GM19452 (cell line): ENCODE measurements around the gene SYTL4.
A peak's percentile ranks its signal among the peaks of the same experiment; 100 is the strongest.

Source experiments
- ATAC-seq: cut with Tn5 transposase; IDR thresholded peaks from one replicate; pipeline ENCODE4 v1.9.1; 2021; ENCODE audit not compliant: unreplicated experiment

SYTL4 gene

DNA sequence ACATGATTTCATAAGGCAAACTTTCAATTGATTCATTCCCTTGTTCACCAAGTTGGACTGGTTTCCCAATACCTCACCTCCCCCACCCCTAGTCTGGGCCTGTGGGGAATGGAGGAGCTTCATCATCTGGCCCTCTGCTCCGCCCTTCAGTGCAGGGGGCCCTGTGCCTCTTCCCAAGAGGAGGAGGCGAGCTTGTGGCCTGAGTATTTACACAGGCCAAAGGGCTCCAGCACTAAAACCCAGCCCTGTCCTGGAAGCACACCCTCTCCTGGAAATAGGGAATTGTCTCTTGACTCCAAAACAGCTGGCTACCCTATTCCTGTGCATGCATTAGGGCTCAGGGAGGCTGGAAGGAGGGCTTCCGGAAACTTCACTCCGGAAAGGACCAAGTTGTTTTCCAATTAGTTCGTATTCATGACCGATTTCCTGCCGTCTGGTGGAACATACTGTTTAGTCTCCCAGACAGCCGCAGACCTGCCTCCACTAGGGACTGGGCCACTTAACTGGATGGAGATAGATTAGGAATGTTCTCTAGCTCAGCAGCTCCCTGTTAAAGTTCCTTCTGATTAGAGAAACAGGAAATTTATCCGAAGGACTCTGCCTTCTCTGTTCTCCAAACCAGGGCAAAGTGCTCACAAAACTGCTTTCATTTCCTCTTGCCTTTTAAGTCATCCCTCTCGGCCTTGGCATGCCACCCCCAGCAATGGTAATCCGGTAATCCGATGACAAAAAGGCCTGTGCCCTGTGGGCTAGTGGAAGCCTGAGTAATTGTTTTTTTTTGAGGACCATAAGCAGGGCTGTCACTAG lies 82.2 kb downstream of the SYTL4 start:
- no peak for ATAC-seq

DNA sequence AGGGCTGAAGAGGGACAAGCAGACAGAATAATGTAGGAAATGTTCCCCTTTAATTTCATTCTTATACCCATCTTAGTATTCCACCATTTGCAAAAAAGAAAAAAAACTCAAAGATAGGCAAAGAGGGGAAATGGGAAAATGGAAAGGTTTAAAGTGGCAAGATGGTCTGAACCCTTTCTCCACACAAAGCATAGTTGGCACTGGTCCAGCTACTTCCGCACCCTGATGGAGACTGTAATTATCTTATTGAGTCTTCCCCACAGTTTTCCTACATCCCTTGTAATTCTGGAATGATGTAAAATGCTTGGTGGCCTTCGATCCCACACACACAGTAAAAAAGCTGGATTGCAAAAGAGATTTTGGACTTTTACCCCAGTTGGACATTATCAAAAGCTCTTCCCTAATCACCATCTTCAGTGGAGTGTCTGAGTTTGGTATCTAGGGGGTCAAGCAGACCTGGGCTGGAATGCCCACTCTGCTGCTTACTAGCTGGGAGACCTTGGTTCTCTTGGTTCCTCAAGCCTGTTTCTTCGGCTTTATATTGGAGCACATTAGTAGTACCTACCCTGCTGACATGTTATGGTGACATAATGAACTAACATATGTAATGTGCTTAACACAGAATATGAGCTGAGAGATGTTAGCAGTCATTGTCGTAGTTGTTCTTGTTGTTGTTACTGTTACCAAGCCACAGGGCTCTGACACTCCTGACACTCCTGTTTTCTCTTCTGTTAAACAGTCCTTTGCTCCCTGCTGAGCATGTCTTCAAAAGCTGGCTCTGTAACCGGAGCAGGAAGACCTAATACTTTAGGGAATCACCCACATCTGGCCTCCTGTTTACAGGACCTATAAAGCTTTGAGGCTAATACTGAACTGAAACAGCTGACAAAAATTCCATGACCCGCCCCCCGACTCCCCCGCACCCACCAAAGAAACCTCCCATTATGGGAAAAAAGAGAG lies 83.2 kb downstream of the SYTL4 start:
- no peak for ATAC-seq

DNA sequence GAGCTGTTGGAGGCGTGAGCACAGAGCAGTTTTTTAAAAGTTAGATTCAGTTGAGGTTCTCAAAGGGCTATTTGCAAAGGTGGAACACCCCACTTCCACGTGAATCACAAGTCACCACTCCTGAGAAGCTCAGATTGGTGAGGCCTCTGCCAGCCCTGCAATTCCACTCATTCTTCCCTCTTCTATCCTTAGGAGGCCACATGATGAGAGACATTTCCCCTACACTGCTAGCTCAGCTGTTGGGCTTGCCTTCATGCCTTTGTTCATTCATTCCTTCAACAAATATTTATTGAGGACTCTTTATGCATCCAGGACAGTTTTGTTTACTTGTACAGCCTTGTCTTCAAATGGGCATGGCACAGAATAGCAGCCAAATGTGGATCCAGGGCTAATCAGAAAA lies 84.2 kb downstream of the SYTL4 start:
- ATAC-seq, result no peak

DNA sequence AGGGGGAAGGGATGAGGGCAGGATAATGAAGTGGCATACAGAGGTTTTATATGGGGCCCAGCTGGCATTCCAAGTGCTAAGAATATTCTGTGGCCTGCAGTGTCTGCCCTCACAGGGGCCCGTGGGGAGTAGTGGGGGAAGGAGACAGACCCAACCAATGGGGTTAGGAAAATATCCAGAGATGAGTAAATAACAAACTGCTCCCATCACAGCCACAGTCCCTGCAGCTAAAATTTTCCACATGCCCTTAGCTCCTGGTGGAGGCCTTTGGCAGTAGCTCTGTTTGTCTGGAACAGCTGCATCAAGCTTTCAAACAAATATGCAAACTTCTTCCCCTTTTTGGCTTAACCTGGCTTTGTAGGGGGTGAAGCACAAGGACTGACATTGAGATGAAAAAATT lies 84.8 kb downstream of the SYTL4 start:
- ATAC-seq, result no peak

DNA sequence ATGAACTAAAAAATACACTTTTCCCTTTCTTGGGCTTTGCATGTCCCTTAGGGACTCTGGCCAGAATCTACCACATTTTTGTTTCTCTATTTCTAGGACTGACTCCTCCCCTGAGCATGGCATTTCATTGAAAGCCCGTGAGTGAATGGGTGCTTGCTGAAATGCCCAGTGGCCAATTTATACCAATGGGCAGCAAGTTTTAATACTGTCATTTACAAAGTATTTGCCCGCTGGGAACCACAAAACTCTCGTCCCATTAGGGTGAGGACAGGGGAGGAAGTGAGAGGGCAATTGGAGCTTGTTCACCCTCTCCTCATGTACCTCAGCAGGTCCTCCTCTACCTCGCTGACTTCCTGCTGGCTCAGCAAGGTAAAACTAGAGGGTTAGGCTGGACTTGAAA lies 86.8 kb downstream of the SYTL4 start:
- no peak for ATAC-seq

DNA sequence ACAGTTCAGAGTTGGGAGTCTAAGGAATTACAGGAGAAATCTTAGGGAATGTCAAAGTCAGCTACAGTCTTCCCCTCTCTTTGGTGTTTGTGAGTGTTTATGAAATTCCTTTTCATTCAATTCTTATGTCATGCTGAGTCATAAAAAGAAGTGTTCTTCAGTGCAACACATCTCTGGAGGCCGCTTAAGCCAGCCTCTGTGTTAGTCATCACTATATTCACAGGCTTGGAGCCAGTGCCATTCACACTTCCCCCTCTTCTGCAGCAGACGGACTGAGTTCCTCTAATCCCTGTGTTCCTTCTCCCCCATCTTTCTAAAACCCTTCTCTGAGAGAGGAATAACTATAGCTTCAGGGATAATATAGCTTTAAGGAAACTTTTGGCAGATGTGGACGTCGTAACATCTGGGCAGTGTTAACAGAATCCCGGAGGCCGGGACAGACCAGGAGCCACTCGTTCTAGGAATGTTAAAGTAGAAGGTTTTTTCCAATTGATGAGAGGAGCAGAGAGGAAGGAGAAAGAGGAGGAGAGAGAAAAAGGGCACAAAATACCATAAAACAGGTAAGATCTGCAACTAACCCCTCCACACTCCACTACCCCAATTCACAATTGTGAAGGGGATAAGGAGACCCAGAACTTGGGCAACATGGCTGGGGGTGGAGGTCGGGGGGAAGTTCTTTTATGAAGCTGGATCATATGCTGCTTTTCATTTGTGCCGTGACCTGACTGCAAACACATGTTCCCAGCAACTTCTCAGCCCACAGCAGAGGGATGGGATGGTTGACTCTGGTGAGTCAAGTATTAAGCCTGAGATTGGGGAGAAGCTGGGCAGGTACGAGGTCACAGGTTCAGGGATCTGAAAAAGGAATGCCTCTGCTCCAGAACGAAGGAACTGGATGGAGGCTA lies 87.7 kb downstream of the SYTL4 start, which contains the start of gene SRPX2:
Gene SRPX2 (plus strand): TSS at position 244 of the 905 bp plus-strand sequence. CDS start 2,124 bp downstream, outside the sequence.
- no peak for ATAC-seq

DNA sequence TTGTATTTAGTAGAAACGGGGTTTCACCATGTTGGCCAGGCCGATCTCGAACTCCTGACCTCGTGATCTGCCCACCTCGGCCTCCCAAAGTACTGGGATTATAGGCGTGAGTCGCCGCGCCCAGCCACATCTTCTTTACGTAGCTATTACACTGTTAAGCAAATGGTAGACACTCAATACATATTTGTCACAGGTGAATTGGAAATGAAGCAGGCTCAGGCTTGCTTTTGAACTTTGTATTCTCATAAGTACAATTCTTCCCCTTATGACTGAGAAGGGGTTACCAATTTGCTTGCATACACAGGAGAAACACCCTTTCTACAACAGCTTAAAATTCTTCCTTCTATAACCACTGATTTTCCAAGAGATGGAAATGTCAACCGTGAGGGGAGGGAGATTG lies 88.7 kb downstream of the SYTL4 start:
- ATAC-seq, result no peak

DNA sequence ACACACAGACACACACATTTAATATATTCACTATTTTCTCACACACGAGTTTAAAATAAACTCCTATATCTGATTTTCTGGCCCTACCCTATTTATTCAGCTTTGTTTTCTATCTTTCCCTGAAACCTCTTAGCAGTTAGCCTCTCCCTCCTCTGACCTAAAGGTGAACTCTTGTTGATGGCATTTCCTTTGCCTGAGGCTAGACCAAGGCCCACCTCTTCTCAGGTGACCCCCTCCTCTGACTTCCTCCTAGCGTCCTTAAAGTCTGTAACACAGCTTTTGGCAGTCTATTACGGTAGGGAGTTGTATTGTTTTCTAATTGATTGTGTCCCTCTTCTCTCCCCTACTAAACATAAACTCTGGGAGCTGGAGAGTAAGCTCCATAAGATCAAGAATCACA lies 89.6 kb downstream of the SYTL4 start:
- ATAC-seq, result no peak

DNA sequence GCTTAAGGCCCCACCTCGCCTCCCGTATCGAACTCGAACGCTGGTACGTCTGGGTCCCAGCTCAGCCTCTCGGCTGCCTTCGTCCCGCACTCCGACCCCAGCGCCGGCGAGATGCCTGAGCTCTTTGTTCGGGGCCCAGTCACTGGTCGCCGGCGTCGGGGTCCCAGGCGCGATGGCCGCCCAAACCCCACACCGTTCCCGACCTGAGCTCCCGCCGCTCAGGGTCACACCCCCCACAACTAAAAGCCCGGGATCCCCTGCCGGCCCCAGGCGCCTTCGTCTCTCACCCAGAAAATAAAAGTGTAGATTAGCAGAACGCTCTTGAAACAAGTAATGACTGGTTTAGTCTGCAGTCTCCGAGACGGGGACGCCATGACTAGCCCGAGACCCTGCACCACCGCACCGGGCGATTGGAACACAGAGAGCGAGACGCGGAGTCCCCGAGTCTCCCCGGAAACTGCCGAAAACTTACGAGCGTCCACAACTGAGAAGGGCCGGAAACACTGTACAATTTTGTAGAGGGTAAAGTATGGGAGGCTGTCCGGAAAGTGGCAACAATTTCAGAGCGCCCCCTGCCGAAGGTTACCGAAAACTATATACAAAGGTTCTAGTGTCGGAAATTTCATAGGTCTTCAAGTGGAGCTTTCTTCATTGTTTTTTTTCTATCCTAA lies 95.5 kb downstream of the SYTL4 start, which contains the start of gene TSPAN6:
Gene TSPAN6 (minus strand): TSS at position 486 of the 671 bp plus-strand sequence. CDS start 112 bp downstream, at position 374.
- ATAC-seq, result peak; percentile 99

DNA sequence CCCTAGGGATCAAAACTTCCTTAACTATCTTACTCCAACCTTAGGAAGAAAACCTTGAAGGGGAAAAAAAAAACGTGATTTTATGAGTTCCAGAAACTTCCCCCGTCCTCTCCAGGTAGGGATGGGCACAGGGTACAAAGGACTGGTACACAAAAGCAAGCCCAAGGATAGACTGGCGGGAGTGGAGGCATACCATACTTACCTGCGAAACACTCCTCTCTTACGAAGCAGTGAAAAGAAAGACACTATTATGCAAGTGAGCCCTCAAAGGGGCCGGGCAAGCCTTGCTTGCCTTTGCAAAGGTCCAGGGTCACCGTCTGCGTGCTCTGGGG lies 96.0 kb downstream of the SYTL4 start:
- ATAC-seq, result no peak

DNA sequence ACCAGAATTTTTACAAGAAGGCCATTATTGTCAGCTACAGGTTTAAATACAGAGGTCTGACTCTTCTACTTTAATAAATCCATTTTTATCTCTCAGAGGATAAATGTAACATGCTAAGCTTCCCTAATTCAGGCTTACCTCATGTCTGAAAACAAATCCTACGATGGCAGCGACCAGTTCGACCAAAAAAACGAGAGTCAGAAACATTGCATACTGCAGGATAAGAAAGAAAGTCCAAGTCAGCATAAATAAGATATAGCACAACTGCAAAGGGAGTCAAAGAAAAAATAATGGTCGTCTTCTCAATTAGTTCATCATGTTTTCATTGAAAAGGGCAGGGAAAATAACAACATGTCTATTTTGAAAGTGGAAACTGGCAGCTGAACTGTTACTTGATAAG lies 96.9 kb downstream of the SYTL4 start:
- no peak for ATAC-seq

DNA sequence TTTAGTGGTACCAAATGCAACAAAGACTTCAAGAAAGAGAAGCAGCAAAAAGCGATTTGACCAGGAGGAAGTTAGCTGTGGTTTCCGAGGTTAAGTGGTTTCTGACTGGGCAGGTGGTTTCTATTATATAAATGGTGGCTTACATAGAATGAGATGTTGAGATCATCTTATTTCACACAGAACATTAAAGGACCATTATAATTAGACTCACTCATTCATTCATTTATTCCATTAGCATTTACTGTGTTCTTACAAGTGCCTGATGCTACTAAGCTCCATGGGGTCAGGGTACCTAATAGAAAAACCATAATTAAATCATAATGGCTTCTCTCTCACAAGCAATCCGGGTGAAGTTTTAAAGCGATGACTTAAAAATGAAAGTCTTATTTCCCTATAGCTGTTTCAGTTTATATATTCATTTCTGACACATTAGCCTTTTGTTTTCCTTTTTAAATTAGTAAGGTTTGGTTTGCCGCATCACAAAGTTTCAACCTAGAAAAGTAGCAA lies 105.9 kb downstream of the SYTL4 start:
- peak; percentile 95 for ATAC-seq
